Osteocyte (in vitro differentiated cells): ENCODE results near the gene WSB2. TPM values are rescaled to one million over a fixed set of nuclear protein-coding genes. Genes with fewer than 3 reads are reported as not detected.

ENCODE experiments used
- DNase-seq: peaks from one replicate; pipeline ENCODE4 v3.0.0; 2021; ENCODE audit warnings: mixed read lengths; ENCODE audit not compliant: unreplicated experiment; ENCODE audit errors: extremely low spot score
- H3K27ac Mint-ChIP-seq: one replicate; pipeline ENCODE4 v1.8.0; 2021; ENCODE audit warnings: mild to moderate bottlenecking, mixed read lengths; ENCODE audit not compliant: unreplicated experiment
- H3K27me3 Mint-ChIP-seq: one replicate; pipeline ENCODE4 v1.8.0; 2021; ENCODE audit warnings: mixed read lengths; ENCODE audit not compliant: unreplicated experiment
- H3K36me3 Mint-ChIP-seq: one replicate; pipeline ENCODE4 v1.8.0; 2021; ENCODE audit warnings: mixed read lengths; ENCODE audit not compliant: unreplicated experiment
- H3K4me1 Mint-ChIP-seq: one replicate; pipeline ENCODE4 v1.8.0; 2021; ENCODE audit warnings: mixed read lengths; ENCODE audit not compliant: unreplicated experiment
- H3K4me3 Mint-ChIP-seq: one replicate; pipeline ENCODE4 v1.8.0; 2021; ENCODE audit warnings: mild to moderate bottlenecking, moderate library complexity, mixed read lengths; ENCODE audit not compliant: unreplicated experiment
- H3K9me3 Mint-ChIP-seq: one replicate; pipeline ENCODE4 v1.8.0; 2021; ENCODE audit warnings: mixed read lengths; ENCODE audit not compliant: unreplicated experiment
- total RNA-seq: library from RNA; stranded (reverse); gene quantifications from 2 replicates; pipeline ENCODE4 v1.2.1, GENCODE V29; 2021
- TF ChIP-seq, protein P1 (sequence below): fragments of 200-600 bp; sonication (generic); IDR thresholded peaks from 2 replicates; pipeline ENCODE4 v1.5.0; 2021; ENCODE audit warnings: antibody characterized with exemption, mild to moderate bottlenecking, moderate library complexity

Gene WSB2
- total RNA-seq, 1 donor from 2014 or later, result 94.7 TPM

DNA sequence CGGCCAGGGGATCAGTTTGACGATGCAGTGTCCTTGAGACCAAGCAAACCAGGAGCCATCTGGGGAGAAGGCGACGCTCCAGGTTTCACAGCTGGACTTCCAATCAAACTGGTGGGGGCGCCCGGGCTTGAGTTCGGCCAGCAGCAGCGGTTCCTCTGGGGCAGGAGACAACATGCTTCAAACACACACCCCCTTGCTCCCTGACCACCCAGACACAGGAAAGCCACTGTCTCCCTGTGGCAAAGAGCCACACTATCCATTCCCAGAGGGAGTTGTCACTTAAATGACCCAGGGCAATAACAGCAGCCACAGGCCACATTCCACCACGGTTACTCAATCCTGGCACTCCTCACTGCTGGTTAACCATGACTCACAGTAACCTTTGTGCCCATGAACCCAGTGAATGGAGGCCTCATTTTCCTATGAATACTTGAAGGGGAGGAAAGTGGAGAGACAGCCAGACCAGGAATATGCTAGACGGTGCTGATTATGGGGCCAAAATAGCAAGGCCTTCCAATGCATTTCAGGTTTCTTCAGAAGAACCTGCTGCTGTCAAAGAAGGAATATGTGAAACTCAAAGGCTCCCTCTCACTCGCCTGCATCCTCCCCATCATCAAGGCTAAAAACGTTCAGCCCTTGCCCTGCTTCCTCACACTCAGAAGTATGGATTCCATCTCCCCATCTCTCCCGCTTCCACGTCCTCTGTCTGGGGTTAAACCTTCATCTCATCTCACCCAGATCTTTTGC is 8.5 kb downstream of the WSB2 start:
- H3K36me3 Mint-ChIP-seq, result peaks cover 27% of the 10 kb centered on the region

DNA sequence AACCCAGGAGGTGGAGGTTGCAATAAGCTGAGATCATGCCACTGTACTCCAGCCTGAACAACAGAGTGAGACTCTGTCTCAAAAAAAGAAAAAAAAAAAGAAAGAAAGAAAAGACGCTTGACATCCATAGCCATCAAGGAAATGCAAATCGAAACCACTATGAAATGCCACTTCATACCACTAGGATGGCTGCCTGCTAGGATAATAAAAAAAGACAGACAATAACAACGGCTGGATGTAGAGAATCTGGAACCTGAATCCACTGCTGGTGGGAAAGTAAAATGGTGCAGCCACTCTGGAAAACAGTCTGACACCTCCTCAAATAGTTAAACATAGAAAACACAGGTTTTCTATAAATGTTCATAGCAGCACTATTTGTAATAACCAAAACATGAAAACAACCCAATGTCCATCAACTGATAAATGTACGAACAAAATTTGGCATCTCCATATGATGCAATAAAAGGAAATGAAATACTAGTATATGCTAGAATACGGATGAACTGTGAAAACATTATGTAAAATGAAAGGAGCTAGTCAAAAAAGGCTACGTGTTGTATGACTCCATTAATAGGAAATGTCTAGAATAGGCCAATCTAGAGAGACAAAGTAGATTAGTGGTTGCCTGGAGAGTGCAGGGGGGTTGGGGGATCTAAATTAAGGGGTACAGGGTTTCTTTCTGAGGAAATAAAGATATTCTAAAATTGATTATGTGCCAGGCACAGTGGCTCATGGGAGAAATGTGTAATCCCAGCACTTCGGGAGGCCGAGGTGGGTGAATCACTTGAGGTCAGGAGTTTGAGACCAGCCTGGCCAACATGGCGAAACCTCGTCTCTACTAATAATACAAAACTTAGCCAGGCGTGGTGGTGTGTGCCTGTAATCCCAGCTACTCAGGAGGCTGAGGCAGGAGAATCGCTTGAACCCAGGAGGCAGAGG is 9.7 kb downstream of the WSB2 start:
- TF ChIP-seq, protein P1, sequence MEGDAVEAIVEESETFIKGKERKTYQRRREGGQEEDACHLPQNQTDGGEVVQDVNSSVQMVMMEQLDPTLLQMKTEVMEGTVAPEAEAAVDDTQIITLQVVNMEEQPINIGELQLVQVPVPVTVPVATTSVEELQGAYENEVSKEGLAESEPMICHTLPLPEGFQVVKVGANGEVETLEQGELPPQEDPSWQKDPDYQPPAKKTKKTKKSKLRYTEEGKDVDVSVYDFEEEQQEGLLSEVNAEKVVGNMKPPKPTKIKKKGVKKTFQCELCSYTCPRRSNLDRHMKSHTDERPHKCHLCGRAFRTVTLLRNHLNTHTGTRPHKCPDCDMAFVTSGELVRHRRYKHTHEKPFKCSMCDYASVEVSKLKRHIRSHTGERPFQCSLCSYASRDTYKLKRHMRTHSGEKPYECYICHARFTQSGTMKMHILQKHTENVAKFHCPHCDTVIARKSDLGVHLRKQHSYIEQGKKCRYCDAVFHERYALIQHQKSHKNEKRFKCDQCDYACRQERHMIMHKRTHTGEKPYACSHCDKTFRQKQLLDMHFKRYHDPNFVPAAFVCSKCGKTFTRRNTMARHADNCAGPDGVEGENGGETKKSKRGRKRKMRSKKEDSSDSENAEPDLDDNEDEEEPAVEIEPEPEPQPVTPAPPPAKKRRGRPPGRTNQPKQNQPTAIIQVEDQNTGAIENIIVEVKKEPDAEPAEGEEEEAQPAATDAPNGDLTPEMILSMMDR, result no peak
- peaks cover 31% of the 10 kb centered on the region for H3K36me3 Mint-ChIP-seq
- H3K27me3 Mint-ChIP-seq, result no peaks in the 10 kb centered on the region
- H3K27ac Mint-ChIP-seq, result peak overlapping the region; percentile 27
- H3K4me3 Mint-ChIP-seq, result no peak overlapping the region
- DNase-seq, result no peak
- peaks cover 42% of the 10 kb centered on the region for H3K4me1 Mint-ChIP-seq
- no peaks in the 10 kb centered on the region for H3K9me3 Mint-ChIP-seq

More for the DNA sequence above, 8.5 kb downstream of the WSB2 start:
- Mint-ChIP-seq H3K27ac (peak overlapping the region; percentile 78), H3K4me1 (peaks cover 49% of the 10 kb centered on the region), H3K4me3 (no peak overlapping the region), H3K9me3 (no peaks in the 10 kb centered on the region), H3K27me3 (no peaks in the 10 kb centered on the region)
- TF ChIP-seq, protein P1, result no peak
- DNase-seq, result peak; percentile 86

DNA sequence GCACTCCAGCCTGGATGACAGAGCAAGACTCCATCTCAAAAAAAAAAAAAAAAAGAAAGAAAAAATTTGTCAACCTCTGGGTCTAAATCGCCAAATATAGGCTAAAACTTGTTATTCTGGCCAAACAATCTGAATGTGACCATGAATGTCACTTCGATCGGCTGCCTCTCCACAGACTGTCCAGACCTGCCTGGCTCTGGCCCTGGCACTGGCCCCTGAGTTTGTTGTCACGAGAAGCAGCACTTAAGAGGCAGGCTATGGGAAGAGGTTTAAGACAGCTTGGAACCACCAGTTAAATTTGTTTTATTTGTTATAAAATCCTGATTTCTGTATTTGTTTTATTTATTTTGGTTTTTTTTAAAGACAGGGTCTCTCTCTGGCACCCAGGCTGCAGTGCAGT is 14.5 kb downstream of the WSB2 start:
- no peaks in the 10 kb centered on the region for H3K27me3 Mint-ChIP-seq
- H3K4me3 Mint-ChIP-seq, result no peak overlapping the region
- H3K27ac Mint-ChIP-seq, result no peak overlapping the region
- TF ChIP-seq, protein P1, result no peak
- H3K4me1 Mint-ChIP-seq, result peaks cover 8% of the 10 kb centered on the region
- H3K9me3 Mint-ChIP-seq, result no peaks in the 10 kb centered on the region
- H3K36me3 Mint-ChIP-seq, result peaks cover 58% of the 10 kb centered on the region
- DNase-seq, result no peak

DNA sequence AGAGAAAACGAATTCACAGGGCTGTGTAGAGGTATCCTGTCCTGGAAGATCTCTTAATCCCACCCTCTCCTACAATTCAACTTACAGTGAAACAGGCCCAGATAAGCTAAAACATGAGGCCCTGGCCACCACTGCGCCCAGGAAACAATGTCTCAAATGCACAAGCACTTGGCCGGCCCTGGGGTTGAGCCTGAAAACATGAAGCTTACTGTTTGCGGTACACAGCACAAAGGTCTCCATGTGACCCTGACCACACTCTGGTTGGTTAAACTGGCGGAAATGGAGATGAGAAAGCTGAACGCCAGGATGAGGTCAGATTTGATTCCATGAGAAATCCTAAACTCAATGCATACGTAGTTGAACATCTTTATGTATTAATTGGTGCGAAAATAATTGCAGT is 16.4 kb downstream of the WSB2 start:
- Mint-ChIP-seq H3K9me3 (no peaks in the 10 kb centered on the region), H3K4me1 (no peaks in the 10 kb centered on the region), H3K4me3 (no peak overlapping the region), H3K27ac (no peak overlapping the region), H3K27me3 (no peaks in the 10 kb centered on the region), H3K36me3 (peaks cover 51% of the 10 kb centered on the region)
- TF ChIP-seq, protein P1, result no peak
- DNase-seq, result no peak

DNA sequence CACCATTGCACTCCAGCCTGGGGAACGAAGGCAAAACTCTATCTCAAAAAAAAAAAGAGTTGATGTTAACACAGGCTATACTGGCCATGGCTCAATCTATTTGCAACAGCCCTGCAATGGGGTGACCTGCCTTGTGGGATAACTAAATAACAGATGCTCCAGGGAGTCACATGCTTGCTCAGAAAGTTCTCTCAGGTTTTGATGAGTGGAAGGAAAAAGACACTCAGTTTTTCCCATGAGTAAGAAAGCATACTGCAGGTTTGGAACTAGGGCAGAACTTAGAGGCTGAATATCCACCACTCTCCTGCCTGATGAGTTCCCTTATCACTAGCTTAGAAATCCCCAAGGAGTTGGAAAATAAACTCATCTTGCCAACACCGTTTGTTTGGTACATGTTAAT is 16.9 kb downstream of the WSB2 start:
- TF ChIP-seq, protein P1, result no peak
- Mint-ChIP-seq H3K4me3 (no peak overlapping the region), H3K27ac (no peak overlapping the region), H3K4me1 (no peaks in the 10 kb centered on the region), H3K27me3 (no peaks in the 10 kb centered on the region), H3K36me3 (peaks cover 51% of the 10 kb centered on the region), H3K9me3 (no peaks in the 10 kb centered on the region)
- no peak for DNase-seq
